Esophagus (tissue), 2 donors: ENCODE results near the gene EFCAB10. TPM values are rescaled to one million over a fixed set of nuclear protein-coding genes. Genes with fewer than 3 reads are reported as not detected.

Experiments
- H3K27ac ChIP-seq, 2 donors: one replicate each; pipeline ENCODE4 v1.5.1; 2013; ENCODE audit warnings: low read depth in 2 of 2, mild to moderate bottlenecking in 2 of 2, inconsistent platforms in 1 of 2, low read length in 1 of 2, moderate library complexity in 1 of 2
- H3K27me3 ChIP-seq, 2 donors: one replicate each; pipeline ENCODE4 v1.6.1; 2013; ENCODE audit warnings: low read length in 2 of 2, control low read depth in 1 of 2, mild to moderate bottlenecking in 1 of 2; ENCODE audit not compliant: insufficient read depth in 2 of 2, control insufficient read depth in 1 of 2
- H3K36me3 ChIP-seq, 2 donors: one replicate each; pipeline ENCODE4 v1.6.1; 2013; ENCODE audit warnings: low read length in 1 of 2; ENCODE audit not compliant: control insufficient read depth in 2 of 2, insufficient read depth in 2 of 2
- H3K4me1 ChIP-seq, 2 donors: one replicate each; pipeline ENCODE4 v1.6.1; 2013; ENCODE audit warnings: low read length in 1 of 2; ENCODE audit not compliant: control insufficient read depth in 2 of 2, insufficient read depth in 2 of 2
- H3K4me3 ChIP-seq, 2 donors: one replicate each; pipeline ENCODE4 v1.5.1; 2013; ENCODE audit warnings: low read length in 2 of 2, mild to moderate bottlenecking in 2 of 2, low read depth in 1 of 2, moderate library complexity in 1 of 2
- H3K9me3 ChIP-seq, 2 donors: one replicate each; pipeline ENCODE4 v1.6.1; 2013; ENCODE audit warnings: mild to moderate bottlenecking in 2 of 2, low read depth in 1 of 2, low read length in 1 of 2, moderate library complexity in 1 of 2; ENCODE audit not compliant: control insufficient read depth in 2 of 2, insufficient read depth in 1 of 2
- WGBS, 2 donors: extraction: QIAGEN DNeasy Blood & Tissue Kit; methylation state at CpG; one replicate each; pipeline ENCODE4 v1.1.7; 2013; 5-methylcytosine and 5-hydroxymethylcytosine counted together
- polyA plus RNA-seq, 2 donors: library from polyadenylated mRNA; stranded (reverse); fragments of 200-250 nt; gene quantifications; one replicate each; pipeline ENCODE4 v1.2.3, GENCODE V29; 2013
- donor health status: healthy with polysubstance abuse.
- donor health status: Bipolar disorder and iron deficiency.

Gene EFCAB10
- polyA plus RNA-seq, 2 donors, result 0.02 TPM; not detected in 1

- peaks cover 3 to 5% of the 10 kb centered on the region in 2 donors for H3K4me1 ChIP-seq
- no peak overlapping the region for H3K4me3 ChIP-seq
- no peaks in the 10 kb centered on the region for H3K36me3 ChIP-seq
- H3K27ac ChIP-seq, result no peak overlapping the region
- 95 to 96% methylated on average over 2 of the region's 2 CpGs for WGBS, 2 donors
- H3K9me3 ChIP-seq, result no peaks in the 10 kb centered on the region
- no peaks in the 10 kb centered on the region for H3K27me3 ChIP-seq
These were observed 4.7 kb upstream of the EFCAB10 start for GRCh38 chr7:105585850-105586500.

- no peaks in the 10 kb centered on the region for H3K36me3 ChIP-seq
- no peaks in the 10 kb centered on the region for H3K9me3 ChIP-seq
- WGBS, 2 donors, result 94 to 95% methylated on average over 5 of the region's 5 CpGs
- no peaks in the 10 kb centered on the region for H3K27me3 ChIP-seq
- no peak overlapping the region for H3K4me3 ChIP-seq
- no peak overlapping the region for H3K27ac ChIP-seq
- H3K4me1 ChIP-seq, result peaks cover 3 to 5% of the 10 kb centered on the region in 2 donors
These were observed 2.9 kb upstream of the EFCAB10 start for GRCh38 chr7:105584165-105584564.

GRCh38 chr7:105583061-105583460, 1.8 kb upstream of the EFCAB10 start:
- Histone ChIP-seq H3K4me1 (peaks cover 3 to 5% of the 10 kb centered on the region in 2 donors), H3K27me3 (no peaks in the 10 kb centered on the region), H3K36me3 (no peaks in the 10 kb centered on the region), H3K27ac (no peak overlapping the region), H3K4me3 (no peak overlapping the region), H3K9me3 (no peaks in the 10 kb centered on the region)
- WGBS, 2 donors, result 80 to 86% methylated on average over 37 to 38 of the region's 39 CpGs

GRCh38 chr7:105580022-105580740, 1.1 kb downstream of the EFCAB10 start:
- Histone ChIP-seq H3K4me1 (peaks cover 3 to 5% of the 10 kb centered on the region in 2 donors), H3K9me3 (no peaks in the 10 kb centered on the region)
- WGBS, 2 donors, result 84 to 91% methylated on average over 22 of the region's 22 CpGs

GRCh38 chr7:105578496-105578895, 2.8 kb downstream of the EFCAB10 start:
- H3K27me3 ChIP-seq, result no peaks in the 10 kb centered on the region
- H3K4me3 ChIP-seq, result no peak overlapping the region
- no peak overlapping the region for H3K27ac ChIP-seq
- H3K9me3 ChIP-seq, result no peaks in the 10 kb centered on the region
- H3K4me1 ChIP-seq, result peaks cover 3 to 5% of the 10 kb centered on the region in 2 donors
- H3K36me3 ChIP-seq, result no peaks in the 10 kb centered on the region

More at GRCh38 chr7:105580022-105580740, 1.1 kb downstream of the EFCAB10 start:
- Histone ChIP-seq H3K27me3 (no peaks in the 10 kb centered on the region), H3K4me3 (no peak overlapping the region), H3K27ac (no peak overlapping the region), H3K36me3 (no peaks in the 10 kb centered on the region)

DNA sequence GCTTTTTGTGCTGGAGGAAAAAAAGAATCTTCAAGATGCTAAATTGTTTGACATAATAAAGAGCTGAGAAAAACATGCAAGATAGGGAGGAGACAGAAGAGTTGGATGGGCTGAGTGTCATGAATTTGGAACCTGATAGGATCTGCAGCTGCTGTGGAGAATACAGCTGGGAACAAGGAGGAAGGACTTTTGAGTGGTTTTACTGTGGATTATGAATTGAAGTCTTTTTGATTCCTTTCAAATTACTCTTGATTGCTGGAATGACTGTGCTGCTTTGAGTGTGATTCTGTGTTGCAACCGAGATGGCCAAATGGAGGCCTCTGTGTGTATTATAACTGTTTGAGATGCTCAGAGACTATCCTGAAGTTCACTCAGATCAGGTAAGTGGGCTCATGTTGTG, 4.0 kb downstream of the EFCAB10 start:
- H3K27ac ChIP-seq, result no peak overlapping the region
- H3K27me3 ChIP-seq, result no peaks in the 10 kb centered on the region
- WGBS, 2 donors, result 71 to 76% methylated on average over 1 of the region's 1 CpG
- H3K4me1 ChIP-seq, result peaks cover 3 to 5% of the 10 kb centered on the region in 2 donors
- no peaks in the 10 kb centered on the region for H3K36me3 ChIP-seq
- no peak overlapping the region for H3K4me3 ChIP-seq
- H3K9me3 ChIP-seq, result no peaks in the 10 kb centered on the region

- Histone ChIP-seq H3K27ac (no peak overlapping the region), H3K9me3 (no peaks in the 10 kb centered on the region), H3K27me3 (no peaks in the 10 kb centered on the region), H3K36me3 (peaks cover 0 to 3% of the 10 kb centered on the region in 2 donors), H3K4me3 (no peak overlapping the region), H3K4me1 (no peaks in the 10 kb centered on the region)
- 83% methylated on average over 2 of the region's 2 CpGs for WGBS, 2 donors
These were observed 9.4 kb downstream of the EFCAB10 start for GRCh38 chr7:105571891-105572290.

- H3K36me3 ChIP-seq, result peaks cover 0 to 5% of the 10 kb centered on the region in 2 donors
These were observed 13.5 kb downstream of the EFCAB10 start for GRCh38 chr7:105567821-105568220.

DNA sequence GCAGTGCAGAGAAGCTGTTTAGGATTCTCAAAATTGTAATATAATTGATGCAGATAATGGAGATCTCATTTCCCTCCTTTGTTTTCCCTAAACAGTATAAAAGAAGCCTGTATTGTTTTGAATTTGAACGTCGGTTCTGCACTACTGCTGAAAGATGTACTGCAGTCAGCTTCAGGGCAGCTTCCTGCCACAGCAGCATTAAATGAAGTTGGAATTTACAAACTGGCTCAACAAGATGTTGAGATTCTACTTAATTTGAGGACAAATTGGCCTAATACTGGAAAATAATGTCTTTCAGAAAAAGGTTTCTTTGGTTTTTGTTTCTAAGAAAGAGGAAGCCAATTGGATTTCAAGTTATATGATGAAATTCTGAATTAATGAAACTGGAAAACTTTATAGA, 14.3 kb downstream of the EFCAB10 start:
- Histone ChIP-seq H3K27me3 (no peaks in the 10 kb centered on the region), H3K4me1 (no peaks in the 10 kb centered on the region), H3K36me3 (peaks cover 0 to 5% of the 10 kb centered on the region in 2 donors), H3K9me3 (no peaks in the 10 kb centered on the region), H3K4me3 (no peak overlapping the region), H3K27ac (no peak overlapping the region)
- 71 to 78% methylated on average over 2 of the region's 2 CpGs for WGBS, 2 donors

More at GRCh38 chr7:105567821-105568220, 13.5 kb downstream of the EFCAB10 start:
- Histone ChIP-seq H3K4me3 (no peak overlapping the region), H3K27ac (no peak overlapping the region), H3K27me3 (no peaks in the 10 kb centered on the region), H3K9me3 (no peaks in the 10 kb centered on the region), H3K4me1 (no peaks in the 10 kb centered on the region)
- WGBS, 2 donors, result 93 to 96% methylated on average over 3 of the region's 3 CpGs

GRCh38 chr7:105565190-105565589, 16.1 kb downstream of the EFCAB10 start:
- H3K36me3 ChIP-seq, result peaks cover 0 to 6% of the 10 kb centered on the region in 2 donors
- no peaks in the 10 kb centered on the region for H3K4me1 ChIP-seq
- no peak overlapping the region for H3K4me3 ChIP-seq
- H3K27me3 ChIP-seq, result no peaks in the 10 kb centered on the region
- 96 to 97% methylated on average over 4 of the region's 4 CpGs for WGBS, 2 donors
- no peak overlapping the region for H3K27ac ChIP-seq
- no peaks in the 10 kb centered on the region for H3K9me3 ChIP-seq
